GM12892 (cell line): Measurements from ENCODE around the gene GLUD1.
"Not testable (repeated sequence)": the region's sequence is repeated elsewhere in the genome, so short reads cannot be mapped to it uniquely, and the experiment has no call there.

Source experiments
- DNase-seq: peaks from one replicate; pipeline ENCODE4 v3.0.0; 2011; ENCODE audit not compliant: insufficient read length
- FAIRE-seq: peaks from 2 replicates; lab custom pipeline; 2011; peaks lifted over from hg19 to GRCh38; lab: Jason Lieb, UNC
- POLR2A ChIP-seq: IDR thresholded peaks from 2 replicates; pipeline ENCODE4 v1.6.1; 2011; ENCODE audit warnings: low read depth, low read length, control low read depth
- POLR2AphosphoS5 ChIP-seq: IDR thresholded peaks from 2 replicates; pipeline ENCODE4 v1.6.1; 2011; ENCODE audit warnings: low read depth, low read length, control low read depth
- TAF1 ChIP-seq: IDR thresholded peaks from 2 replicates; pipeline ENCODE4 v1.6.1; 2011; ENCODE audit warnings: low read depth, mild to moderate bottlenecking, control low read depth, low read length, borderline replicate concordance

Gene GLUD1

DNA sequence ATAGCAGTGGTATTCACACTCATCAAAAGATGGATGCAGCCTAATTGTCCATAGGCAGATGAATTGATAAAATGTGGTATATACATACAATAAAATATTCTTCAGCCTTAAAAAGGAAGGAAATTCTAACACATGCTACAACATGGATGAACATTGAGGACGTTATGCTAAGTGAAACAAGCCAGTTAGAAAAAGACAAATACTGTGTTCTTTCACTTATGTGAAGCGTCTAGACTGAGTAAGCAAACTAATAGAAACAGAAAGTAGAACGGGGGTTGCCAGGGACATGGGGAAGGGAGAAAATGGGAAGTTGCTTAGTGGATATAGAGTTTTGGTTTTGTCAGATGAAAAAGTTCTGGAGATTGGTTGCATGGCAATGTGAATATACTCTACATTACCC lies 81.1 kb downstream of the GLUD1 start:
- not testable (repeated sequence) for FAIRE-seq, DNase-seq

DNA sequence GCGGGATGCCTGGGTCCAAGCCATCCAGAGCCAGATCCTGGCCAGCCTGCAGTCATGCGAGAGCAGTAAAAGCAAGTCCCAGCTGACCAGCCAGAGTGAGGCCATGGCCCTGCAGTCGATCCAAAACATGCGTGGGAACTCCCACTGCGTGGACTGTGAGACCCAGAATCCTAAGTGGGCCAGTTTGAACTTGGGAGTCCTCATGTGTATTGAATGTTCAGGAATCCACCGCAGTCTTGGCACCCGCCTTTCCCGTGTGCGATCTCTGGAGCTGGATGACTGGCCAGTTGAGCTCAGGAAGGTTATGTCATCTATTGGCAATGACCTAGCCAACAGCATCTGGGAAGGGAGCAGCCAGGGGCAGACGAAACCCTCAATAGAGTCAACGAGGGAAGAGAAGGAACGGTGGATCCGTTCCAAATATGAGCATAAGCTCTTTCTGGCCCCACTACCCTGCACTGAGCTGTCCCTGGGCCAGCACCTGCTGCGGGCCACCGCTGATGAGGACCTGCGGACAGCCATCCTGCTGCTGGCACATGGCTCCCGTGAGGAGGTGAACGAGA lies 85.4 kb downstream of the GLUD1 start:
- DNase-seq, FAIRE-seq: not testable (repeated sequence)

DNA sequence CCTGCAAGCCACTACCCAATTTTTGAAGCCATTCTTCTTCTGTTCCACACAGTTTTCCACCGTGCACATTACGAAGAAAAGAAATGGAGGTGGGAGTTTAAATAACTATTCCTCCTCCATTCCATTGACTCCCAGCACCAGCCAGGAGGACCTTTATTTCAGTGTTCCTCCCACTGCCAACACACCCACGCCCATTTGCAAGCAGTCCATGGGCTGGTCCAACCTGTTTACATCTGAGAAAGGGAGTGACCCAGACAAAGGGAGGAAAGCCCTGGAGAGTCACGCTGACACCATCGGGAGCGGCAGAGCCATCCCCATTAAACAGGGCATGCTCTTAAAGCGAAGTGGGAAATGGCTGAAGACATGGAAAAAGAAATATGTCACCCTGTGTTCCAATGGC lies 86.3 kb downstream of the GLUD1 start:
- not testable (repeated sequence) for FAIRE-seq, DNase-seq

DNA sequence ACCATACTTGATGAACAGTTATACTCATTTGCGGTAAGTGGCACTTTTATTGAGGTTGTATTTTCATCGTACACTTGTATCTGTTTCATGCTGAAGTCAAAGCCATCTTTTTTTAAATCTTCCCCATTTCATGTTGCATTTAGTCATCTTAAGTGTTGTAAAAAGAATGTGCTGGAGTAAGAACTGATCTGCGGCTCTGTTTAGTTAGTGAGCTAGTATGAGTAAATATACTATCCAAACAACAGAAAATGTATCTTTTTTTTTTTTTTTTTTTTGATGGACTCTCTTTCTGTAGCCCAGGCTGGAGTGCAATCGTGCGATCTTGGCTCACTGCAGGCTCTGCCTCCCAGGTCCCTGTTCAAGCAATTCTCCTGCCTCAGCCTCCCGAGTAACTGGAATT lies 87.0 kb downstream of the GLUD1 start:
- not testable (repeated sequence) for DNase-seq, FAIRE-seq

DNA sequence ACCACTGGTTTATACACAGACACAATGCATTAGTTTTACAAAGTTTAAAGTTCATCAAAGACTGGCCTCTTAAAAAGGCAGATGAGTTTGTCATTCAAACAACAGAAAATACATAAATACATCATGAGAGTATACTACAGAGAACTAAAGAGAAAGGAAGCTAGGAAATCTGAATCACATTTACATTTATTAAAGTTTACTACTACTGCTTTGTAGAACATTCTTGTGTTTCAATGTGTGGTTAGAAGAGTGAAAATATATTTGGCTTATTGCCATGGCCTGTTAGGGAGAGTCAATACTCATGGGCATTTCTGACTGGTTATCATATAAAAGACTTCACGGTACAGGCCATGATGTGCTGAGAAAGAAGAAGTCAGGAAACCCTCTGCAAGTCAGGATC lies 87.5 kb downstream of the GLUD1 start:
- FAIRE-seq, DNase-seq: not testable (repeated sequence)

DNA sequence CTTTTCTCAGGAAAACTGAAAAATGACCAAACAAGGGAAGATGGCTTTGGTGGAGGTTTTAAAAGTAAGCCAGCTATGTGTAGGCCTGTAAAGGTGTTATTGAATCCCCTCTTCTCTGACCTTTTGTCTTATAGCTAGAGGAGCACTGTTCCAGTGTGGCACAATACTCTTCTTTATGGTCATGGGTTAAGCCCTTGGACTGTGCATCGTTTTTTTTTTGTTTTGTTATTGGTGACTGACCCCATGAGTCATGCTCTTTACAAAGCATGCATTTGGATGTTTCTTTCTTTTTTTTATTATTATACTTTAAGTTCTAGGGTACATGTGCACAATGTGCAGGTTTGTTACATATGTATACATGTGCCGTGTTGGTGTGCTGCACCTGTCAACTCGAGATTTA lies 94.2 kb downstream of the GLUD1 start:
- DNase-seq, result no peak
- no peak for FAIRE-seq
- TF ChIP-seq POLR2AphosphoS5 (no peak), POLR2A (no peak), TAF1 (no peak)
